RCC 7860 (cell line): ENCODE data around the gene UCHL5.

Experiments
- DNase-seq: peaks from one replicate; pipeline ENCODE4 v3.0.0-alpha.2; 2015; ENCODE audit warnings: low spot score
- FAIRE-seq: peaks from 2 replicates; lab custom pipeline; 2012; peaks lifted over from hg19 to GRCh38; lab: Jason Lieb, UNC

The UCHL5 gene, protein sequence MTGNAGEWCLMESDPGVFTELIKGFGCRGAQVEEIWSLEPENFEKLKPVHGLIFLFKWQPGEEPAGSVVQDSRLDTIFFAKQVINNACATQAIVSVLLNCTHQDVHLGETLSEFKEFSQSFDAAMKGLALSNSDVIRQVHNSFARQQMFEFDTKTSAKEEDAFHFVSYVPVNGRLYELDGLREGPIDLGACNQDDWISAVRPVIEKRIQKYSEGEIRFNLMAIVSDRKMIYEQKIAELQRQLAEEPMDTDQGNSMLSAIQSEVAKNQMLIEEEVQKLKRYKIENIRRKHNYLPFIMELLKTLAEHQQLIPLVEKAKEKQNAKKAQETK

DNA sequence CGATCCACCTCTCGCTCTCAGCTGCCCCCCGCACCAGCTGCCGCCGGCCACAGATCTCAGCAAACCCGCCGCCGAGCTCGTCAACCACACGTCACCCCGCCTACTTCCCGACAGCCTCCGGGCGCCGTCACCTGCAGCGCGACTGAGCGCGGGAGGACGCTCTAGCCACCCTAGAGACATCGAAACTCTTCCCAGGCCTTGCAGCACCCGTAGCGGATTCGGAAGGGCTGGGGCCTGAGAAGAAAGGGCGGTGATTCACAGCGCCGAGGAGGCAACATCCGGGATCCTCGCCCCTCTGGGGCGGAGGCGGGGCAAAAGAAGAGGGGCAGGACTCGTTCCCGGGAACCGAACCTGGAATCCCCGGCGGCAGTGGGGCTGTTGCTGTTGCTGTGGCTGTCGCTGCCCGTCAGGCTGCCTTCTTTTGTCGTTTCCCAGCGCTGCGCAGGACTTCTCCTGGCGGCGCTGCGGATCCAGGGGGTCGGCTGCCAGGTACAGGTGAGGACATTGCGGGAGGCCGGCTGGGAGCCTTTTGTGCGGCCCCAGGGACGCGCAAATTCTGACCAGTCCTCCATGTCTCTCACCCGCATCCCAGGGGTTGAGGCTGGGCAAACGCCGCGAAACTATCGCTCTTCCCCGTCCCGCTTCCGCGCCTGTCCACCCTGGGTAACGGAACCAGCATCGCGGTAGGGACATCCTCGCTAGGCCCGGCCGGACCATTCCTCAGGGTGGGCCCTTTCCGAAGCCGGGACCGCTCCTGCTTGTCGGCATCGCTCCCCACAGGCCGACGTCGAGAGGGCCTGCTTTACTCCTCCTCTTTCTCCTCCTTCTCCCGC is at the start of gene UCHL5, which contains the start of gene RO60:
UCHL5 (minus strand) TSS at position 79 of the 833 bp plus-strand sequence. CDS start 100 bp downstream, outside the sequence.
RO60 (plus strand) TSS at position 331 of the 833 bp plus-strand sequence. CDS start 9,443 bp downstream, outside the sequence.
- FAIRE-seq = peak; percentile 86
- peak; percentile 97 for DNase-seq

DNA sequence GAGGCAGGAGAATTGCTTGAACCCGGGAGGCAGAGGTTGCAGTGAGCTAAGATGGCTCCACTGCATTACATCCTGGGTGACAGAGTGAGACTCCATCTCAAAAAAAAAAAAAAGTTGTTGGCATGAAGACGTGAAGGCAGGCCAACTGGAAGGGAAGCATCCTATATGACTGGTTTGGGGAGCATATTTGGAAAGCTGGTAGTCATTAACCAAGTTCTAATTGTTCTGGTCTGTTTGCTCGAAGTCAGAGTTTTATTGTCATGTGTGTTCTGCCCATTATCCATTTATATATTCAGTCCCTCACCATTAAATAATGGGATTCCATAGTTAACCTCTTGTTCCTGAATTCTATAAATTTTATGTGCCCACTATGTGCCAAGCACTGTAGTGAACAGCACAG is 49.3 kb upstream of the UCHL5 start:
- DNase-seq (no peak), FAIRE-seq (no peak)

DNA sequence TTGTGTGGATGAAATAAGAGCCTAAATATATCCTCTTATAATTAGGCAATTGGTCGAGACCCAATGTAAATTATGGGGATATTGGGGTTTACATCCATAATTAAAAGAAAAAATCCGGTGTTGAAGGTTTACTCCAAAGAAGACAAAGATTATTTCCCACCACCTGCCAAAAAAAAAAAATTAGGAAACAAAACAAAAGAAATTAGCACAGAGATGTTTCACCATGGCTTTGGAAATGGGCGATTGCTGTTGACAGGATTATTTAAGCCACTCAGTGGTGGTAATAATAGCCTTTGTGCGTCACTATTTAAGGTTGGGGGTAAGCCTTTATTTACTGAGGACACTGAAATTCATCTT is 46.6 kb upstream of the UCHL5 start:
- no peak for DNase-seq
- no peak for FAIRE-seq

DNA sequence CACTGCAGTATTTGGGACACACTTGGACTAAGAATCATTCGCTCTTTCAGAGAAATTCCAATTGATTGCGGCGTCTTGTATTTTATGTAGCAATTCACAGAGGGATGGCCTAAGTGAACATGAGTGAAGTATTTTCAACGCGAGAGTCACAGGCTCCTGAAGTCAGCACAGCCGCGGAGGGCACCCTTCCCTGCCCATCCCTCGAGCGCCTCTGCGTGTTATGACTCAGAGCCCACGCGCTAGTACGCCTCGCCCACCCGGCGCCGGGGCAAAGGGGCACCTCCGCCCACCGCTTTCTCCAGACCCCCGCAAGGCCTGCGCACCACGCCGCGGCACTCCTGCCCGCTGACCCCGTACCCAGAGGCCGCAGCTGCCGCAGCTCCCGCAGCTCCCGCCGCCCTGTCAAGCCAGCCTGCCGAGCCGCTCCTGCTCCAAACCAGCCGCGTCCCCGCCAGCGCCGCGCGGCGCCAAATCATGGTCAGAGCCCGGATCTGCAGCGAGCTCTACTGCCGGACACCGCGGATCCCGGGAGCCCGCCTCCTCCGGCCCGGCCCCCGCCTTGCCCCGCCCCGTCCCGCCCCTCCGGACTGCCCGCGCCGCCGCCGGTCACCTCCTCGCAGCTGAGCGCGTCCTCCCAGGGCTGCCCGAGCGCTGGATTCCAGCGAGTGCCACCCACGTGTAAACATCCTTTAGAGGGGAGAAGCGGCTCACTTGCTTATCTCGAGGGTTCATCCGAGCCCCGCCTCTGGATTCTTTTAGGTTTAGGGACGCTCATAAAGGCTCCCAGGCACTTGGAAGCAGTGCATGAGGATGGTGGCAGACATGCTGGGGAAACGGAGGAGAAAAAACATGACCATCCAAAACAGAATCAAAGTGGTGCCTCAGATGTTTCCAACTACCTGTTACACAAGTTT is 46.0 kb upstream of the UCHL5 start, which contains the start of gene GLRX2:
GLRX2 (minus strand) TSS at position 508 of the 914 bp plus-strand sequence; CDS start at position 476, 32 bp downstream.
- DNase-seq (peak; percentile 79), FAIRE-seq (no peak)

DNA sequence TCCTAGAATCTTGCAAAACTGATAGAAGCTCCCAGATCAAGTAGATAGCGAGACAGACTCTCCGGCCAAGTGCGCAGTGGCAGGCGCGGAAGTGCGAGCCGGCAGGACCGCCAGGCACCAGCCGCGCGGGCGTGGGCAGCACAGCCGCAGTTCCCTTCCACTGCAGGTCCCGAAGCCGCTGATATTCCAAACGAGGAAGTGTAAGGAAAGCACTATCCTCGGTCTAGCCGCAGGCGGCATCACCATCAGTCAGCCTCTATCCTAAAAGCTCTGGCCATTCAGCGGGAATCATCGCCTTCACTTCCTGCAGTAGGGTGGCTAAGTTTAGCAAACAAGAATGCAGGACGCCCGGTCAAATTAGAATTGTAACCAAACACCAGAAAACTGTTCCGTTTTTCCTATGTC is 45.3 kb upstream of the UCHL5 start:
- FAIRE-seq = no peak

DNA sequence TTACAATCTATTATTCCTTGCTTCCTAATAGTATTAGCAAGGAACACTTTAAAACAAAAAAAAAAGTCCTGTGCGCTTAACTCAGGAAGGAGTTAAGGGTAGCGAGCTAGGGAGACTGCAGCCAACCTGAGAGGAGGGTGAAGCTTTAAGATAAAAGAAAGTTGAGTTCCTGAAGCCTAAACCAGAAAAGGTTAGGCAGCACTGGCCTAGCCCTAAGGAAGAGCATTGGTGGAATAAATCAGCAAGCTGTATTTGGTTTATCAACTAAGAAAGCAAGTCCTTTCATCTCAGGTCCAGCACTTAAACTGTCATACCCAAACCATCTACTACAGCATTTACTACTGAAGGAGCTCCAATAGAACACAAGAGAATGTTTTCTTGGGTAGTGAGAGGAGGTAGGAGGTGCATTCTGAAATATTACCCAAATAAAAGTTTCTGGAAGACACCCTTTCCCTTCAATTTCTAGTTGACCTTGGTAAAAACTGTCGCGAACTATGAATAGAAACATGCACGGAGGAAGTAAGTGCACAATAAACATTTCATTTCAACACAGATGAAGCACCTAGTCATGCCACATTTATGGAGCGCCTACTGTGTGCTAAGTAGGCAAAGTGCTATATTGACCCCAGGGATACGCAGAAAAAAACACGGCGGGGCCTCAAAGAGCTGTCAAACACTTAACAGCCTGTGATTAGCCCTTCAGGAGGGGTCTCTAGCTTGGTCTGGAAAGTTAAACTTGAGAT is 44.8 kb upstream of the UCHL5 start:
- DNase-seq = no peak
- no peak for FAIRE-seq

More for the DNA sequence above, 45.3 kb upstream of the UCHL5 start:
- DNase-seq = peak; percentile 42

DNA sequence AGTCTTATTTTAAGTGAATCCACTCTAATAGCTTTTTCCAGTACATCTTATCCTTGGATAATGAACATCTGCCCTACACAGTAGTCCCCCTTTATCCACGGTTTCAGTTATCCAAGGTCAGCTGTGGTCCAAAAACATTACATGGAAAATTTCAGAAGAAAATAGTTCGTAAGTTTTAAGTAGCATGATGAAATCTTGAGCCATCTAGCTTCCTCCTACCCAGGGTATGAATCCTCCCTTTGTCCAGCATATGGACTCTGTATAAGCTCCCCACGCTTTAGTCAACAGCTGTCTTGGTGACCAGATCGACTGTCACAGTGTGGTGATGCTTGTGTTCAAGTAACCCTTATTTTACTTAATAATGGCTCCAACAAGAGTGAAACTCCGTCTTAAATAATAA is 43.5 kb upstream of the UCHL5 start:
- DNase-seq = no peak
- FAIRE-seq = no peak

DNA sequence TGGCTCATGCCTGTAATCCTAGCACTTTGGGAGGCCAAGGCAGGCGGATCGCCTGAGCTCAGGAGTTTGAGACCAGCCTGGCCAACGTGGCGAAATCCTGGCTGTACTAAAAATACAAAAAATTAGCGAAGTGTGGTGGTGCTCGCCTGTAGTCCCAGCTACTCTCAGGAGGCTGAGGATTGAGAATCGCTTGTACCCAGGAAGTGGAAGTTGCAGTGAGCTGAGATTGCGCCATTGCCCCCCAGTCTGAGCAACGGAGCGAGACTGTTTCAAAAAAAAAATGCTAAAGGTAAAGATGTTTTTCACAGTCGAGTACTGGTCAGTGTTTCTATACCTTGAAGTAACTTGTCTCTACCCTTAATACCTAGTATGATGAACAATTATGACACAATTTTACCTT is 35.0 kb upstream of the UCHL5 start:
- FAIRE-seq (no peak), DNase-seq (no peak)

DNA sequence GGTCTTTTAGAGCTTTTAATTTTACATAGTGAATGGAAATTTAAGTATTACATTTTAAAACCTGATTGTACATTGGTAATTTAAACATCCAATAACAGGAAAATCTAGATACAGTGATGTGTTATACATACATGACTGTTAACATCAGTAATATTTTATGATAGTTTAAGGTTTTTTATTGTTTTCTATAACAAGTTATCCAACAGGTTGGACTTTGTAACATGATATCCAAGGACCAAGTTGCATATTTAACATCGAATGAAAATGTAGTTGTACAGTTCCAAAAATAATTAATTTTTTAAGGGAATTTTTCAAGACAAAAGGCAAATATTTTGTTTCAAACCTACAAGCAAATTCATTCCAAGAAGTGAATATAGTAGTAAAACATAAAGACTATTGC is 31.7 kb upstream of the UCHL5 start:
- no peak for DNase-seq
- peak; percentile 21 for FAIRE-seq

DNA sequence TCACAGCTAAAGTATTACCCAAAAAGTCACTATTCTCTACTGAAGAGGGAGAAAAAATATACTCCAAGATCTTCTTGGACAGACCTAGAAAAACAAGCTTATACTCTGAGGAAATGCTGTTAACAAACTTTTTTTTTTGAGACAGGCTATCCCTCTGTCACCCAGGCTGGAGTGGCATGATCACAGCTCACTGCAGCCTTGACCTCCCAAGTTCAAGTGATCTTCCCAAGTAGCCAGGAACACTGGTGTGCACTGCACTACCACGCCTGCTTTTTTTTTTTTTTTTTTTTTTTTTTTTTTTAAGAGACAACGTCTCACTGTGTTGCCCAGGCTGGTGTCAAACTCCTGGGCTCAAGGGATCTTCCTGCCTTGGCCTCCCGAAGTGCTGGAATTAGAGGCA is 28.7 kb upstream of the UCHL5 start:
- DNase-seq (no peak), FAIRE-seq (no peak)

DNA sequence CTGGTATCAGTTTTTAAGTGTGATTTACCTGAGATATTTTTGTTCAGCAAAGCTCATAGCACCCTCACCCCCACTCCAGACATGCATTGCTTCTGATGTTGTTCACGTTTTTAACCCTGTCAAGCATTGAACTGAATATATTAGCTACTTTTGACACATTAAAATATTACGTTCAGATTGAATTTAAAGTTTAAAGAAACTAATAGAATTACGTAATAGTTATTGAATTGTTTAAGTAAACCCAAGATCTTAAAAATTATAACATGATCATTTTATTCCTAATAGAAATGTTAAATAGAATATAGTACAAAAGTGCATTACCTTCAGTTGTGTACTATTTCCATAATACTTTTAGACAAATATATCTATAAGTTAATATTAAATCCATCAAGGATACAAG is 27.2 kb upstream of the UCHL5 start:
- FAIRE-seq = peak; percentile 67
- DNase-seq = no peak

DNA sequence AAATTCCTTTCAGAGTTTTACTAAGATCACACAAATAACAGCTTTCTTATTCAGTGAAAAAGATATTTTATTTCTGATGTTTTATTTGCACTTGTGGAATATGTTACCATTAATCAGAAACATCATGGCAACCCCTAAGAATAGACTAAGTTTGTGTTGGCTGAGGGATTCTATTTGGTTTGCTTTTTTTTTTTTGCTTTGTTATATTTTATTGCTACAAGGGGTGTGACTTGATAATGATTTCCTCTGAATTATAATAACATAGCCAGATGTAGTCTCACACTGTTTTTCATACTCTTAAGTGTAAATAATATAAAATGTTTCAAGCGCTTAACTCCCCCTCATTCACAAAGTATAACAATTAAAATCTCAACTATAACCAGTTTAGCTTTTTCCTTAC is 26.1 kb upstream of the UCHL5 start:
- DNase-seq (no peak), FAIRE-seq (no peak)

DNA sequence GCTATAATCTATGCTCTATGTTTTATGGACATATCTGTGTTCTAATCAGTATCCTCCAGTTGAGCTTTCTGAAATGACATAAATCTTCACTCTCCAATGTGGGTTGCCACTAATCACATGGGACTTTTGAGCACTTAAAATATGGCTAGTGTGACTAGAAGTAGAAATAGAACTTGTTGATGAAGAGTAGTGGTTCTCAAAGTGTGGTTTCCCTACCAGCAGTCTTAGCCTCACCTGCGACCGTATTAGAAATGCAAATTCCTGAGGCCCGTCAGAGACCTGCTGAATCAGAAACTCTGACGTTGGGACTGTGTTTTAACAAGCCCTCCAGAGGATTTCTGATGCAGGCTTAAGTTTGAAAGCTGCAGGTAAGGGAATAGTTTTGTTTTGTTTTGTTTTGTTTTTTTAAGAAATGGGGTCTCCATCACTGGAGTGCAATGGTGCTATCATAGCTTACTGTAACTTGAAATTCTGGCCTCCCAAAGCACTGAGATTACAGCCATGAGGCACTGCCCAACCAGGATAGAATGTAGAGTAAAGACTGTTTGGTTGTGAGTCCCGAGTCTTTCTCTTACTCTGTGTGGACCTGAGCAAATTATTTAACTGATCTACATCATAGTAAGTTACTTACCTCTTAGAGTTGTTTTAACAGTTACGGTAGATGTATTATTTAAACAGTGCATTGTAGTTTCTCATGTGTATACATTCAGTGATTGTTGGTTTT is 24.4 kb upstream of the UCHL5 start:
- no peak for FAIRE-seq

DNA sequence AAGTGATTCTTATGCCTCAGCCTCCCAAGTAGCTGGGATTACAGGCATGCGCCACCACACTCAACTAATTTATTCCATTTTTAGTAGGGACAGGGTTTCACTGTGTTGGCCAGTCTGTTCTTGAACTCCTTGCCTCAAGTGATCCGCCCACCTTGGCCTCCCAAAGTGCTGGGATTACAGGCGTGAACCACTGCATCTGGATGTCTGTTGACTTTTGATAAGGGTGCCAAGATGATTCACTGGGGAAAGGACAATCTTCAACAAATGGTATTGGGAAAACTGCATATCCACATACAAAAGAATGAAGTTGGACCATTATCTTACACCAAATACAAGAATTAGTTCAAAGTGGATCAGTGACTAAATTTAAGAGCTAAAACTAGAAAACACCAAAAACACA is 20.0 kb upstream of the UCHL5 start:
- FAIRE-seq = no peak

More for the DNA sequence above, 24.4 kb upstream of the UCHL5 start:
- DNase-seq = no peak

DNA sequence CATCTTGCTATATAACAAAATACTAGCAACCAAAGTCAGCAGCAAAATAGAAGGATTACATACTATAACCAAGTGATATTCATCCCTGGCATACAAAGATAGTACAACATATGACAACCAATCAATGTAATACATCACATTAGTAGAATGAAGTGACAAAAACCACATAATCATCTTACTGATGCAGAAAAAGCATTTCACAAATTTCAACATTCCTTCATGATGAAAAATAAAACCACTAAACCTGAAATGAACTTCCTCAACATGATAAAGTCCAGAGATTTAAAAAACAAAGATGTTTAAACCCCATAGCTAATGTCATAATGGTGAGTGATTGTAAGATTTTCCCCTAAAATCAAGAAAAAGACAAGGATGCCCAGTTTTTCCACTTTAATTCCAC is 18.8 kb upstream of the UCHL5 start:
- DNase-seq = no peak
- no peak for FAIRE-seq

More for the DNA sequence above, 20.0 kb upstream of the UCHL5 start:
- no peak for DNase-seq

DNA sequence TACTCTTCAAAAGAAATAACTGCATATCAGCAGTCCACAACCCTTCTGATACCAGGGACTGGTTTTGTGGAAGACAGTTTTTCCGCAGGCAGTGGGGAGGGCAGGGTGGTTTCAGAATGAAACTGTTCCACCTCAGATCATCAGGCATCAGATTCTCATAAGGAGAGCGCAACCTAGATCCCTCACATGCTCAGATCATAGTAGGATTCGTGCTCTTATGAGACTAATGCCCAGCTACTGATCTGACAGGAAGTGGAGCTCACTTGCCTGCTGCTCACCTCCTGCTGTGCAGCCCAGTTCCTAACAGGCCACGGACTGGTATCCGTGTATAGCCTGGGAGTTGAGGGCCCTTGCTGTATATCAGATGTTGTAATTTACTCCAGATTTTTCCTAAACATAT is 11.8 kb upstream of the UCHL5 start:
- peak; percentile 21 for DNase-seq
- no peak for FAIRE-seq

DNA sequence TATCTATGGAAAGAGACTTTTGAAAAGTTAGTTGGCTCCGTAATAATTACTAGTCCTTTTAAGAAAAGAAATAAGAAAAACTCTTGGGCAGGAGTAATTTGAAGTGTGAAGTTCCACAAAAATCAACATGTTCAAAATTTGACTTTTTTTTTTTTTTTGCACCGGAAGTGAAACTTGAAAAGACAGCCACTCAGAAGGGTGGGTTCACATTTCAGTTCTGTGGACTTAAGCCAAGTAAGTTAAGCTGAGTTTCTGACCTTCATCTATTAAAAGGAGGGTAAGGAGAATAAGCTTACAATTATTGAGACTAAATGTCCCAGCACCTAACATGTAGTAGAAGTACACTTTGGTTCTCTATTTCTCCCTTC is 11.2 kb upstream of the UCHL5 start:
- FAIRE-seq (no peak), DNase-seq (no peak)

DNA sequence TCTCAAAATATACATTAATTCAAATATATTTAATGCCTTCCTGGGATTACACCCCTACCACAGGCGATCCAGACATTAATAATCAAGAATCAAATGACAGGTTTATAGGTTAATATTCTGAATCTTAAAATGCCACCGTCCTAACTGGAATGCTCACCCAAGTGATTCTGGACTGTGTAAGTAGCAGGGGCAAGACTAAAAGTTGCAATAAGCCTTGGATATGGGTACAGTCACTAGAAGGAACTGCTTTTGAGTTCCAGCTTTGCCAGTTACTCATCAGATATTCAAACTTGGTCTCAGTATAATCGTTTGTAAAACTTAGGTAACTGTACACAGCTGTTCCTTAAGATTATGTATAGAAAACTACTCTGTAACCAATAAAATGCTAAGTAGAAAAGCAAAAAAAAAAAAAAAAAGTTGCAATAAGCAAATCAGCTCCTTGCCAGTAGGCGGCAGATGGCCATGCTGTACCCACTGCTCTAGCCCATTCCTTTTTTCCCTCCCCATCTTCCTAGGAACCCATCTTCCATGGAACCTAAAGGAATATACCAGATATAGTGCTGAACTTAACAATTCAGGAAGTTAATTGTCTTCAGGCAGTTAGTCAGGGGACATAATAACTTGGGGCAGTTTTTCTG is 10.7 kb upstream of the UCHL5 start:
- DNase-seq (no peak), FAIRE-seq (no peak)

DNA sequence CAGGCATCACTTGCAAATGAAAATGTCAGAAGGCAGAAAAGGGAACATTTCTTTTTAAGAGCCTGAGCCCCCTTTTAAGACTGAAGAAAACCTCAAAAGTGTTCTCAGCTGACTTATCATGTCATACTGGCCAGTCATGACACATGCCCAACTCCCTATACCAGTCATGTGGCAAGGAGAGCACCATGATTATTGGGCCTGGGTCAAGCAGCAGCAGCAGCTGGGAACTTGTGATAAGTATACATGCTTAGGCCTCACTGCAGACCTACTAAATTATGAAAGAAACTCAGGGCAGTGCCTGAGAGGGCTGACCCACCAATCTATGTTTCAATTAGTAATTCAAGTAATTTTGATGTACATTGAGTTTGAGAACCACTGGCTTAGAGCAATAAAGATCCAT is 8.9 kb upstream of the UCHL5 start:
- no peak for DNase-seq
- no peak for FAIRE-seq
